Stimulated activated CD8-positive, alpha-beta memory T cell treated with anti-CD3 and anti-CD28 coated beads, Interleukin-15, amount 100 ng/mL, for 24 hours (primary cell): ENCODE results near the gene PNRC1.
A peak's percentile ranks its signal among the peaks of the same experiment; 100 is the strongest.
"Not testable (repeated sequence)": the region's sequence is repeated elsewhere in the genome, so short reads cannot be mapped to it uniquely, and the experiment has no call there.

ENCODE experiments used
- DNase-seq: peaks from one replicate; pipeline ENCODE4 v3.0.0-alpha.2; 2020; ENCODE audit warnings: low read depth

Gene PNRC1

GRCh38 chr6:89059227-89059626 is 21.3 kb upstream of the PNRC1 start:
- no peak for DNase-seq

DNA sequence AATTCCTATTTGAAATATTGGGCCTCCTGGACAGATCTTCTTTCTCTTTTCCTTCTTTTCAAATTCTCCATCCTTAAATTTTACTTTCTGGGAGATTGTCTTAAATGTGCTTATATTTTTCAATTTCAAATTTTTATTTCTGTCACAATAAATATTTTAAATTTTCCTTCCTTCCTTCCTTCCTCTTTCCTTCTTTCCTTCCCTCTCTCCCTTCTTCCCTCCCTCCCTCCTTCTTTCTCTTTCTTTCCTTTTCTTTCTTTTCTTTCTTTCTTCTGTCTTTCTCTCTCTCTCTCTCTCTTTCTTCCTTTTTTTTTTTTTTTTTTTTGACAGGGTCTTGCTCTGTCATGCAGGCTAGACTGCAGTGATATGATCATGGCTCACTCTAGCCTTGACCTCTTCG is 16.7 kb upstream of the PNRC1 start:
- no peak for DNase-seq

DNA sequence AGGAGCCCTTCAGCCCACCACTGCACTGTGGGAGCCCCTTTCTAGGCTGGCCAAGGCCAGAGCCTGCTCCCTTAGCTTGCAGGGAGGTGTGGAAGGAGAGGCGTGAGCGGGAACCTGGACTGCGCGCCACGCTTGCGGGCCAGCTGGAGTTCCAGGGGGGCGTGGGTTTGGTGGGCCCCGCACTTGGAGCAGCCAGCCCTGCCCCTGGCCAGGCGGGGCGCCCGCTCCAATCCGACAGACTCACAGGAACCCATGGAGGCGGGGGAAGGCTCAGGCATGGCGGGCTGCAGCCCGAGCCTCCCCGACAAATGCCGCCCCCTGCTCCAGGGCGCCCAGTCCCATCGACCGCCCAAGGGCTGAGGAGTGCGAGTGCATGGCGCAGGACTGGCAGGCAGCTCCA is 15.6 kb upstream of the PNRC1 start:
- not testable (repeated sequence) for DNase-seq

- not testable (repeated sequence) for DNase-seq
Measured at GRCh38 chr6:89066121-89066520, 14.4 kb upstream of the PNRC1 start.

GRCh38 chr6:89066940-89067646 is 13.5 kb upstream of the PNRC1 start:
- no peak for DNase-seq

DNA sequence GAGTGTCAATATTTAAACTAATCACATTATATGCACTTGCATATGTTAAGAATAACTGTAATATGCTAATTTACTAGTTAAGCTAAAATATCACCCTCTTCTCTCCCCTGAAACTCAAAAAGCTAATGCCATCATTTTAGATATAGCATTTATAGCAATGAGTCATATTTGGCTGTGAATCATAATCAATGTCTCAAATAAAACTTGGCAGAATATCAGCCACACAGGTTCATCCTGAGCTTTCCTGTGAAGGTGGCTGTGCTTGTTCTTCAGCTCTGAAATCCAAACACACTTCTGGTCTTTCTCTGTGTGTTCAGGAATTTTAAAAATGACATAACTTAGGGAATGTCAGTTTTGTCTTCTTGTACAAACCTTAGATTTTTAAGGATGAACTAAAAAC is 12.8 kb upstream of the PNRC1 start:
- no peak for DNase-seq

GRCh38 chr6:89068695-89069094 is 11.9 kb upstream of the PNRC1 start:
- DNase-seq, result no peak

DNA sequence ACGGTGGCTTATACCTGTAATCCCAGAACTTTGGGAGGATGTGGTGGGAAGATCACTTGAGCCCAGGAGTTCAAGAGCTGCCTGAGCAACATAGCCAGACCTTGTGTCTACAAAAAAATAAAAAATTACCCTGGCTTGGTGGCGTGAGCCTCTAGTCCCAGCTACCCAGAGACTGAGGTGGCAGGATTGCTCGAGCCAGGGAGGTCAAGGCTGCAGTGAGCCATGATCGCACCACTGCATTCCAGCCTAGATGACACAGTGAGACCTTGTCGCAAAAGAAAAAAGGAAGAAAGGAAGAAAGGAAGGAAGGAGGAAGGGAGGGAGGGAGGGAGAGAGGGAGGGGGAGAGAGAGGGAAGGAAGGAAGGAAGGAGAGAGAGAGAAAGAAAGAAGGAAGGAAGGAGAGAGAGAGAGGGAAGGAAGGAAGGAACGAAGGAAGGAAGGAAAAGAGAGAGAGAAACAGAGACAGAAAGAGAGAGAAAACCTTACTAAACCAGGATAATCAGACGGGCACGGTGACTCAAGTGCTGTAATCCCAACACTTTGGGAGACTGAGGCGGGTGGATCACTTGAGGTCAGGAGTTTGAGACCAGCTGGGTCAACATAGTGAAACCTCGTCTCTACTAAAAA is 10.9 kb upstream of the PNRC1 start:
- no peak for DNase-seq

GRCh38 chr6:89071036-89071435 is 9.5 kb upstream of the PNRC1 start:
- no peak for DNase-seq

DNA sequence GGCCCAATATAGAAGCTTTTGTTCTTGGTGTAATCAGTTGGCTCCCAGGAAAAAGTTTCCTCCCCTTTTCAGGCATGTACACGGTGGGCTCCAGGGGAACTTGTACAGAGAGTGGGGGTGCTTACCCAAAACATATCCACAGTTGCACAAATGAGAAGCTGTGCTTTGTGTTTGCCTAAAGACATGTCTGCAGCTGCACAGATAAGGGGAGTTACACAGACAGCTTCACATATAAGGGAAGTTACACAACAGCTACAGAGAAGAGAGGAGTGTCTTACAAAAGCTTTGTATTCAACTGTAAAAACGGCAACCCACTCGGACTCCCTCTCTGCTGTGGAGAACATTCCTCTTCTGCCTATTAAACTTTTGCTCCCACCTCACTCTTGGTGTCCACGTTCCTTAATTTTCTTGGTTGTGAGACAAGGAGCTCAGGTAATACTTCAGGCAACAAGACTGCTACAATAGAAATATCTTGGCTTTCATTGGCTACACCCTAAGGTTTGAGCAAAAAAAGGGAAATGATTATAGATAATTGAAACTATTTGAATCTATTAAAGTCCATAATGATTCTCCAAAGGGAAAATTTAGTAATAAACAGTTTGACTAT is 7.4 kb upstream of the PNRC1 start:
- DNase-seq, result no peak

DNA sequence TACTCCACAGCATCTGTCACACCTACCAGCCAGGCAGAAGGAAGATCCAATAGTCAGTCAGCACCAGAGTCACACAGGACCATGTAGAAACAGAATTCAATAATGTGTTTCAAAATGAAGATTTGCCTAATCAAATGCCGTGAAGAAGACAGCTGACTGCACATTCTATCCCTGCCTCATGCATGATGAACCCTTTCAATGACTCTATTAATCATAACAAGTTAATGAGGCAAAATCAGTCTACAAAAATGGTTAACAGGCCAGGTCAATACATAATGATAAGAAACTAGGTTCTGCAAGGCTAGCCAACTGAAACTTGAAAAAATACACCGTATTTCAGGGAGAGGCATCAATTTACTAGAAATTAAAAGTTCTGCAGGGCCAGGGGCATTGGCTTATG is 6.7 kb upstream of the PNRC1 start:
- DNase-seq, result no peak

- DNase-seq, result no peak
Measured at GRCh38 chr6:89079511-89080234, 878 bp upstream of the PNRC1 start.

GRCh38 chr6:89081129-89081422 is 525 bp downstream of the PNRC1 start:
- DNase-seq, result no peak

- peak; percentile 97 for DNase-seq
Measured at GRCh38 chr6:89081423-89082322, 1.1 kb downstream of the PNRC1 start.

GRCh38 chr6:89082486-89082891 is 1.9 kb downstream of the PNRC1 start:
- no peak for DNase-seq

GRCh38 chr6:89084542-89084941 is 4.0 kb downstream of the PNRC1 start:
- DNase-seq, result no peak

DNA sequence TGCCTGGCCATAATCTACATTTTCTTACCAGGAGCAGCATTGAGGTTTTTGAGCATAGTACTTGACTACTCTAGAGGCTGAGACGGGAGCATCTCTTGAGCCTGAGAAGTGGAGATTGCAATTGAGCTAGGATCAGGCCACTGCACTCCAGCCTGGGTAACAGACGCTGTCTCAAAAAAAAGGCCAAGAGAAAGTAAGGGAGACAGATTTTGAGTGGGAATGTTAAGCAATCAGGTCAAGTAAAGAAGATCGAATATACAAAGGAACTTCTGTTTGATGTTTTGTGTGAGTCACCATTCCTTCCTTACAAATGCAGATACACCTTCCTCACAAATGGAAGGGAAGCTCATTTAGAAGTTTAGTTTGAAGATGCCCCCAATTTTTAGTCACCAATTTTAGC is 4.4 kb downstream of the PNRC1 start:
- no peak for DNase-seq

- no peak for DNase-seq
Measured at GRCh38 chr6:89085409-89086205, 5.1 kb downstream of the PNRC1 start.

GRCh38 chr6:89087881-89088280 is 7.3 kb downstream of the PNRC1 start:
- no peak for DNase-seq

GRCh38 chr6:89098461-89098860 is 17.9 kb downstream of the PNRC1 start:
- DNase-seq, result no peak

GRCh38 chr6:89100114-89100513 is 19.6 kb downstream of the PNRC1 start:
- no peak for DNase-seq
